Endodermal cell (in vitro differentiated cells): ENCODE results near the gene TRIM15. TPM values are rescaled to one million over a fixed set of nuclear protein-coding genes. Genes with fewer than 3 reads are reported as not detected.

Experiments
- DNase-seq: peaks from one replicate; pipeline ENCODE4 v3.0.0-alpha.2; 2017
- H3K27ac ChIP-seq: 2 replicates; pipeline ENCODE4 v1.5.1; 2013; ENCODE audit warnings: mild to moderate bottlenecking, low read depth, low read length, moderate library complexity
- H3K27me3 ChIP-seq: 2 replicates; pipeline ENCODE4 v1.6.1; 2013; ENCODE audit warnings: mild to moderate bottlenecking, low read length, moderate library complexity; ENCODE audit not compliant: insufficient read depth, control insufficient read depth, poor library complexity, severe bottlenecking
- H3K36me3 ChIP-seq: 2 replicates; pipeline ENCODE4 v1.7.0; 2013; ENCODE audit warnings: mild to moderate bottlenecking, low read length, moderate library complexity; ENCODE audit not compliant: control insufficient read depth, insufficient read depth
- H3K4me1 ChIP-seq: one replicate; pipeline ENCODE4 v1.7.0; 2013; ENCODE audit warnings: low read length; ENCODE audit not compliant: control insufficient read depth, insufficient read depth
- H3K4me3 ChIP-seq: 2 replicates; pipeline ENCODE4 v1.5.1; 2013; ENCODE audit warnings: mild to moderate bottlenecking, low read length, moderate library complexity
- H3K9ac ChIP-seq: 2 replicates; pipeline ENCODE4 v1.6.1; 2013; ENCODE audit warnings: mild to moderate bottlenecking, low read length, moderate library complexity; ENCODE audit not compliant: poor library complexity, severe bottlenecking; ENCODE audit errors: extremely low read depth
- H3K9me3 ChIP-seq: 2 replicates; pipeline ENCODE4 v1.6.1; 2013; ENCODE audit warnings: mild to moderate bottlenecking, low read length, moderate library complexity; ENCODE audit not compliant: control insufficient read depth
- H3K27ac Mint-ChIP-seq: 2 replicates; pipeline ENCODE4 v1.8.0; 2020; ENCODE audit warnings: mixed read lengths
- H3K27me3 Mint-ChIP-seq: 2 replicates; pipeline ENCODE4 v1.8.0; 2021; ENCODE audit warnings: mild to moderate bottlenecking, mixed read lengths; ENCODE audit not compliant: insufficient read depth
- H3K36me3 Mint-ChIP-seq: 2 replicates; pipeline ENCODE4 v1.8.0; 2020; ENCODE audit warnings: low read depth, mixed read lengths
- H3K4me1 Mint-ChIP-seq: 2 replicates; pipeline ENCODE4 v1.8.0; 2020; ENCODE audit warnings: mixed read lengths
- H3K4me3 Mint-ChIP-seq: 2 replicates; pipeline ENCODE4 v1.8.0; 2020; ENCODE audit warnings: mild to moderate bottlenecking, moderate library complexity, mixed read lengths
- H3K9me3 Mint-ChIP-seq: 2 replicates; pipeline ENCODE4 v1.8.0; 2020; ENCODE audit warnings: mild to moderate bottlenecking, mixed read lengths
- WGBS, 2 experiments: methylation state at CpG; one replicate each; pipeline versions ENCODE4 v1.1.5 to v1.1.7; 2013; ENCODE audit warnings: missing lambda C conversion rate in 2 of 2, mixed read lengths in 1 of 2; ENCODE audit not compliant: insufficient coverage in 1 of 2, insufficient read length in 1 of 2; 5-methylcytosine and 5-hydroxymethylcytosine counted together
- total RNA-seq, 2 donors: library from RNA; stranded (reverse); fragmentation: NEBNext Ultra II Directional in 1 of 2; extraction: Animal tissue kit (Norgen Biotek cat#: 25700) in 1 of 2; gene quantifications; 2 replicates in 1 of 2; 3 replicates in 1 of 2; pipeline ENCODE4 v1.2.1, GENCODE V29; 2021
- TF ChIP-seq, protein P1 (sequence below): fragments of 200-600 bp; sonication (generic); conservative IDR thresholded peaks from 2 replicates; pipeline ENCODE4 v1.5.0; 2021; ENCODE audit warnings: antibody characterized with exemption, mild to moderate bottlenecking

Gene TRIM15
- total RNA-seq, 2 donors from 2014 or later: not detected

DNA sequence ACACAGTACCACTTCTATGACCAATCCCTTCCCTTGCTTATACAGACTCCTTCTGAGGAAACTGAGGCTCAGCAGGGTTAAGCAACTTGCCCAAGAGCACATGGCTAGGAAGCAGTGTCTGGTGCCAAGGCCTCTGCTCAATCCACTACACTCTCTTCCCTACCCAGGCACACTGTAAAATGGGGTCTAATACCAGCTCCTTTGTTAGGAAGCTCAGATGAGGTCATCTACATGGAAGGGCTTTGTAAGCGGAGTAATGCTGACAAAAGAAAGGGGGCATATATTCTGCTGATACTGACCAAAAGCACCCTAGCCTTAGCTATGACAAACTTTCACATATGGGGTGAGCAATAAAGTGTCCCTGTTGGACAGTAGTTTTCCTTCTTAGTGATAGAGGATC is 40.8 kb downstream of the TRIM15 start:
- Mint-ChIP-seq H3K9me3 (no peaks in the 10 kb centered on the region), H3K4me3 (no peak overlapping the region), H3K27ac (peak overlapping the region; percentile 31), H3K27me3 (no peaks in the 10 kb centered on the region), H3K36me3 (peaks cover 29% of the 10 kb centered on the region), H3K4me1 (peaks cover 45% of the 10 kb centered on the region)
- no peak overlapping the region for H3K4me3 ChIP-seq
- no peaks in the 10 kb centered on the region for H3K27me3 ChIP-seq
- WGBS, 2 experiments: 100% methylated on average over 1 of the region's 1 CpG
- peaks cover 31% of the 10 kb centered on the region for H3K4me1 ChIP-seq
- no peaks in the 10 kb centered on the region for H3K9me3 ChIP-seq
- no peak overlapping the region for H3K27ac ChIP-seq
- peaks cover 33% of the 10 kb centered on the region for H3K36me3 ChIP-seq
- H3K9ac ChIP-seq: no peak overlapping the region
- DNase-seq: peak; percentile 16
- TF ChIP-seq, protein P1, sequence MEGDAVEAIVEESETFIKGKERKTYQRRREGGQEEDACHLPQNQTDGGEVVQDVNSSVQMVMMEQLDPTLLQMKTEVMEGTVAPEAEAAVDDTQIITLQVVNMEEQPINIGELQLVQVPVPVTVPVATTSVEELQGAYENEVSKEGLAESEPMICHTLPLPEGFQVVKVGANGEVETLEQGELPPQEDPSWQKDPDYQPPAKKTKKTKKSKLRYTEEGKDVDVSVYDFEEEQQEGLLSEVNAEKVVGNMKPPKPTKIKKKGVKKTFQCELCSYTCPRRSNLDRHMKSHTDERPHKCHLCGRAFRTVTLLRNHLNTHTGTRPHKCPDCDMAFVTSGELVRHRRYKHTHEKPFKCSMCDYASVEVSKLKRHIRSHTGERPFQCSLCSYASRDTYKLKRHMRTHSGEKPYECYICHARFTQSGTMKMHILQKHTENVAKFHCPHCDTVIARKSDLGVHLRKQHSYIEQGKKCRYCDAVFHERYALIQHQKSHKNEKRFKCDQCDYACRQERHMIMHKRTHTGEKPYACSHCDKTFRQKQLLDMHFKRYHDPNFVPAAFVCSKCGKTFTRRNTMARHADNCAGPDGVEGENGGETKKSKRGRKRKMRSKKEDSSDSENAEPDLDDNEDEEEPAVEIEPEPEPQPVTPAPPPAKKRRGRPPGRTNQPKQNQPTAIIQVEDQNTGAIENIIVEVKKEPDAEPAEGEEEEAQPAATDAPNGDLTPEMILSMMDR: no peak

DNA sequence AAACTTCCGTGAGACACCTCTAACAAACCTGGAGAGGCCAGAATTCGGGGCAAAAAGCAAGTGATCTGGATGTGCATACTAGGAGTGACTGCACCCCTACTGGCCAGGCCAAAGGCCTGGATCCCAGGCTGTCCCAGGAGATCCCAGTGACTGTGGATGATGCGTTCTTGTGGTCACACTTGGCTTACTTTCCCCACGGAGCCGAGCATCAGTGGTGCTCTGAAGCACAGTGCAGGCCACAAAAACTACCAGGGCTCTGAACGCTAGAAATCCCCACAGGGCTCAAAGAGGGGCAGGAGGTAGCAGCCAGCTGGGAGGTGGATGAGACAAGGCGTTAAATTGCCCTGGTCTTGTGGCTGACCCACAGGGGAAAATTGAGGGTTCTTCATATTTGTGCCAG is 42.8 kb downstream of the TRIM15 start:
- Mint-ChIP-seq H3K36me3 (peaks cover 25% of the 10 kb centered on the region), H3K9me3 (no peaks in the 10 kb centered on the region), H3K27ac (peak overlapping the region; percentile 88), H3K4me3 (peak overlapping the region; percentile 32), H3K27me3 (no peaks in the 10 kb centered on the region), H3K4me1 (peaks cover 60% of the 10 kb centered on the region)
- Histone ChIP-seq H3K4me1 (peaks cover 33% of the 10 kb centered on the region), H3K9ac (no peak overlapping the region), H3K36me3 (peaks cover 21% of the 10 kb centered on the region), H3K27me3 (no peaks in the 10 kb centered on the region), H3K9me3 (no peaks in the 10 kb centered on the region), H3K27ac (no peak overlapping the region), H3K4me3 (peak overlapping the region; percentile 64)
- DNase-seq: no peak
- TF ChIP-seq, protein P1: peak; percentile 26
- WGBS, 2 experiments: 78% methylated on average over 5 to 7 of the region's 7 CpGs

DNA sequence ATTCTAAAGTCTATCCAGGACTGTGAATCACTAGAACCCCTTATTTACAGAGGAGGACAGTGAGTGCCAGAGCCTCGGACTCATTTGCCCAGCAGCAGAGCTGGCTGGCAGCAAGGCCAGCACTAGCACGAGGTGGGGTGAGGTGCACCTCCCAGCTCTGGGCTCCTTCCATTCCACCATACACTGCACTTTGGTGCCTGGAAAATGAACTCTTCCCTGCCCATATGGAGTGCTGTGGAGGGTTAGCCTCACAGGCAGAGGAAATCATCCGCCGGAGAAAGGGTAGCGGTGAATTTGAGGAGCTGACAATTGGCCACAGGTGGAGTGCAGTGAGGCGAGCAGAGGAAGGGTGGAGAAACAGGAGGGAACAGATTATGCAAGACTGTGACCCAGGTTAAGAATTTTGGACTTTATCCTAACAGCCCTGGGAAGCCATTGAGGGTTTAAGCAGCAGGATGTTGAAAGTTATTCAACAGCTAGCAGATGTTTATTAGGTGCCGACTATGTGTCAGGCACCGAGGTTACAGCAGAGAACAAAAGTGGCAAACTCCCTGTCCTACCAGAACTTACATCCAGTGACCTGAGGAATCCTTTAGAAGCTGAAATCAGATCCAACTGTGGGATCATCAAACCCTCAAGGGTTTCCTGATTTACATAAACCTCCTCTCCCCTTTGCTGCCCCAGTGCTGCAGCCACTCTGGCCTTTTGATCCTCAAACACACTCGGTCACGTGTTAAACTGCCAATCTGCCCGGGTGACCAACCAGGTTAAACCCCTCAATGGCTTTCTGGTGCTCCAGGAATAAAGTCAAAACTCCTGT is 43.7 kb downstream of the TRIM15 start:
- peak overlapping the region; percentile 88 for H3K27ac Mint-ChIP-seq
- DNase-seq: peak; percentile 85
- H3K4me3 ChIP-seq: peak overlapping the region; percentile 64

More for the DNA sequence above, 43.7 kb downstream of the TRIM15 start:
- H3K4me1 ChIP-seq: peaks cover 33% of the 10 kb centered on the region
- 29 to 34% methylated on average over 5 to 11 of the region's 11 CpGs for WGBS, 2 experiments
- TF ChIP-seq, protein P1: no peak
- Mint-ChIP-seq H3K9me3 (no peaks in the 10 kb centered on the region), H3K36me3 (peaks cover 21% of the 10 kb centered on the region), H3K4me1 (peaks cover 68% of the 10 kb centered on the region), H3K27me3 (no peaks in the 10 kb centered on the region), H3K4me3 (peak overlapping the region; percentile 21)
- no peaks in the 10 kb centered on the region for H3K27me3 ChIP-seq
- peak overlapping the region; percentile 16 for H3K9ac ChIP-seq
- H3K9me3 ChIP-seq: no peaks in the 10 kb centered on the region
- peaks cover 14% of the 10 kb centered on the region for H3K36me3 ChIP-seq
- no peak overlapping the region for H3K27ac ChIP-seq
